ENCODE data around the gene OTULINL.

GRCh38 chr5:14595891-14596290, 14.3 kb downstream of the OTULINL start:
- TF ChIP-seq CTCF (IDR thresholded peaks at IDR 0.05; ENCODE audit: control extremely low read depth in 1 of 3, insufficient read depth in 1 of 3, low read depth in 1 of 3, low read length in 3 of 3) (no peak), YY1 (IDR thresholded peaks at IDR 0.05; ENCODE audit: low read depth, low read length) (no peak), HDAC2 (IDR thresholded peaks at IDR 0.05; ENCODE audit: borderline replicate concordance in 1 of 2, low read depth in 2 of 2, low read length in 2 of 2) (no peak), MAX (IDR thresholded peaks at IDR 0.05) (no peak)

Measured in H1 (cell line).